Cardiac fibroblast (primary cell): ENCODE results near the gene ETV2.

Experiments
- DNase-seq, 2 donors: peaks; one replicate each; pipeline versions ENCODE4 v3.0.0 to v3.0.0-alpha.2; 2010; ENCODE audit warnings: low read depth in 2 of 2
- H3K4me3 ChIP-seq, 2 donors: replicated peaks in 1 of 2; 1 replicate in 1 of 2; 2 replicates in 1 of 2; pipeline ENCODE4 v1.5.1; 2011; ENCODE audit warnings: low read depth in 2 of 2, low read length in 2 of 2, mild to moderate bottlenecking in 2 of 2, moderate library complexity in 1 of 2
- TF ChIP-seq, protein P1 (sequence below): IDR thresholded peaks from one replicate; pipeline ENCODE4 v1.5.1; 2011; ENCODE audit warnings: low read depth, mild to moderate bottlenecking, low read length, inconsistent platforms

ETV2 gene

DNA sequence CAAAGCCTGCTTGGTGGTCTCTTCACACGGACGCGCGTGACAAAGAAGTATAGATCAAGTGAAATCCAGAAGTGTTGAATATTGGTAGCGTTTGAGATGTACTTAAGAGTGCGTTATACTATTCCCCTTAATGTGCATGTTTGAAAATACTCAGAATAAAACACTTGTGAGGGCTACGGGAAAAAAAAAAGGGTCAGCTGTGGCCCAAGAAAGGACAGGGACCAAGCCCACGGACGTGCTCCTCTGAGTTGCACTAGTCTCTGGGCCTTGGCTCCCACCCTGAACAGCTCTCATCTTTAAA is 13.3 kb upstream of the ETV2 start:
- no peak for DNase-seq
- H3K4me3 ChIP-seq = peak overlapping the region; percentile 84 to 99
- TF ChIP-seq, protein P1, sequence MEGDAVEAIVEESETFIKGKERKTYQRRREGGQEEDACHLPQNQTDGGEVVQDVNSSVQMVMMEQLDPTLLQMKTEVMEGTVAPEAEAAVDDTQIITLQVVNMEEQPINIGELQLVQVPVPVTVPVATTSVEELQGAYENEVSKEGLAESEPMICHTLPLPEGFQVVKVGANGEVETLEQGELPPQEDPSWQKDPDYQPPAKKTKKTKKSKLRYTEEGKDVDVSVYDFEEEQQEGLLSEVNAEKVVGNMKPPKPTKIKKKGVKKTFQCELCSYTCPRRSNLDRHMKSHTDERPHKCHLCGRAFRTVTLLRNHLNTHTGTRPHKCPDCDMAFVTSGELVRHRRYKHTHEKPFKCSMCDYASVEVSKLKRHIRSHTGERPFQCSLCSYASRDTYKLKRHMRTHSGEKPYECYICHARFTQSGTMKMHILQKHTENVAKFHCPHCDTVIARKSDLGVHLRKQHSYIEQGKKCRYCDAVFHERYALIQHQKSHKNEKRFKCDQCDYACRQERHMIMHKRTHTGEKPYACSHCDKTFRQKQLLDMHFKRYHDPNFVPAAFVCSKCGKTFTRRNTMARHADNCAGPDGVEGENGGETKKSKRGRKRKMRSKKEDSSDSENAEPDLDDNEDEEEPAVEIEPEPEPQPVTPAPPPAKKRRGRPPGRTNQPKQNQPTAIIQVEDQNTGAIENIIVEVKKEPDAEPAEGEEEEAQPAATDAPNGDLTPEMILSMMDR = no peak

DNA sequence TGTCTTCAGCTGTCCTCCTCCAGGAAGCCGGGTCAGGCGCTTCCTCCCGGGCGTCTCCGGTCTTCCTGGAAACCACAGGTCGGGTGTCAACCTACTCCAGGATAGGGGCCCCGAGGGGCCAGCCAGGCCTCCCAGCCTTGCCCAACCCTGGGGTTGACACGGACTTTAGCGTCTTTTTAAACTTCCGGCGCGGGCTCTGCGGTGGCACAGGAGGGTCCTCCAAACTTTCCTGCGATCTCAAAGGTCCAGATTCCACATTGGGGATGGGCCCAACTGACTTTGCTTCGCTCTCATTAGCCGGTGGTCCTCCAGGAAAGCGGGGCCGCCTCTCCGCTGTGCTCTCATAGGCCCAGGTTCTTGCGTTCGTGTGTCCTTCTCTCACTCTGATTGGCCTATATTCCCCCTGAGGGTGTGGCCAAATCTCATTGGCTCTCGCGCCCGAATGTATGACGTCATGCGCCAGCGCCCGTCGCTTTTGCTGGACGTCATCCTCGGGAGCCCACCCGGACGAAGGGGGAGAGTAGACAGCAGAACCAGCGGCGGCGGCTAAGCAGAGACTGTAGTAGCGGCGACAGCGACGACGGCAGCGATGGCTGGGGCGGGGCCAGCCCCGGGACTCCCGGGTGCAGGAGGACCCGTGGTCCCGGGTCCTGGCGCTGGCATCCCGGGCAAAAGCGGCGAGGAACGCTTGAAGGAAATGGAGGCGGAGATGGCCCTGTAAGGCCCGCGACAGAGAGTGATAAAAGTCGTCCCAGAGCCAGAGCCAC is 12.8 kb upstream of the ETV2 start, which contains the start of gene RBM42:
RBM42 (plus strand) TSS at position 472 of the 767 bp plus-strand sequence; CDS start at position 590, 118 bp downstream.
- TF ChIP-seq, protein P1 = no peak
- DNase-seq = peak; percentile 99

DNA sequence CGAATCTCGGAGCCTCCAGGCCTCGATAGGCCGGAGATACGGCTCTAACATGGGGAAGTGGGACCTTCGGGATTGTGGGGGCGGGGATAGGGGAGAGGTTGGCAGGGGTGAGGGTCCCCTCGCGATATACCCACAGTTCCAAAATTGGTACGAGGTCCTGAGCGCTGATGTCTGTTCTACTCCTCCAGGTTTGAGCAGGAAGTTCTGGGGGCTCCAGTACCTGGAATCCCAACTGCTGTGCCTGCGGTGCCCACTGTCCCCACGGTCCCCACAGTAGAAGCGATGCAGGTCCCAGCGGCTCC is 12.3 kb upstream of the ETV2 start:
- peak overlapping the region; percentile 84 to 99 for H3K4me3 ChIP-seq
- DNase-seq = no peak
- TF ChIP-seq, protein P1 = no peak

More for the DNA sequence above, 12.8 kb upstream of the ETV2 start, which contains the start of gene RBM42:
- H3K4me3 ChIP-seq = peak within 1 kb of the TSS; percentile 84 to 99

DNA sequence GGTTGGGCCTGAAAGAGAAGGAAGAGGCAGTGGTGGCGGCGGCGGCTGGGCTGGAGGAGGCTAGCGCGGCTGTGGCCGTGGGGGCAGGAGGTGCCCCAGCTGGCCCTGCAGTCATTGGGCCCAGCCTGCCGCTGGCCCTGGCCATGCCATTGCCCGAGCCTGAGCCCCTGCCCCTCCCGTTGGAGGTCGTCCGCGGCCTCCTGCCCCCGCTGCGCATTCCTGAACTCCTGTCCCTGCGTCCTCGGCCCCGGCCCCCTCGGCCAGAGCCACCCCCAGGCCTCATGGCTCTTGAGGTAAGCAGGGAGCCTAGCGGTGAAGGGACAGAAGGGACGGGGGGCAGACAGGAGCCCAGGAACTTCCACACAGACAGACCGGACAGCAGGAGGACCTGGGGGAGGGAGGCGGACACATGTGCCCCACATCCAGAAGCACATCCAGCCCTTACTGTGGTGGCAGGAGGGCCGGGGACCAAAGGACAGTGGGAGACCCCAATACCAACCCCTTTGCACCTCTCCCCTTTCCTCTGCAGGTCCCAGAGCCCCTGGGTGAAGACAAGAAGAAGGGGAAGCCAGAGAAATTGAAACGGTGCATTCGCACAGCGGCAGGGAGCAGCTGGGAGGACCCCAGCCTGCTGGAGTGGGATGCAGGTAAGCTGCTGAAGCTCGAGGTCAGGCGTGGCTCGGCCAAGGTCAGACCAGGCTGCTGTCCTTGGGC is 7.7 kb upstream of the ETV2 start:
- TF ChIP-seq, protein P1 = no peak
- DNase-seq = no peak
- no peak overlapping the region for H3K4me3 ChIP-seq

DNA sequence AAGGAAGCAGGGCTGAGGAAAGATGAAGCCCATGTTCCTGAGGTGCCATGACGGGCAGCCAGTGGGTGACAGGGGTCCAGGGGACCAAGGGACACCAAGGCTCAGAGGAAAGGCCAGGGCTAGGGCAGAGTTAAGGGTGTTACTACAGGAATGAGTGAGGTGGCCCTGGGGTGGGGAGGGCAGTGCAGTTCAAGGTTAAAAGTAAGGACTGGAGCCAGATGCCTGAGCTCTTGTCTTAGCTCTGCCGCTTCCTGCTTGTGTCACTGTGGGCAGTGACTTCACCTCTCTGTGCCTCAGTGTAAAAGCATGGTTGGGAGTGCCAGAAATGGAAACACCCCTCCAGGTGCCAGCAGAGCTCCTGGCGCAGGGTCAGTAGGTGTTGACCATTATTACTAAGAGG is 4.9 kb upstream of the ETV2 start:
- TF ChIP-seq, protein P1 = no peak
- no peak for DNase-seq
- H3K4me3 ChIP-seq = no peak overlapping the region

DNA sequence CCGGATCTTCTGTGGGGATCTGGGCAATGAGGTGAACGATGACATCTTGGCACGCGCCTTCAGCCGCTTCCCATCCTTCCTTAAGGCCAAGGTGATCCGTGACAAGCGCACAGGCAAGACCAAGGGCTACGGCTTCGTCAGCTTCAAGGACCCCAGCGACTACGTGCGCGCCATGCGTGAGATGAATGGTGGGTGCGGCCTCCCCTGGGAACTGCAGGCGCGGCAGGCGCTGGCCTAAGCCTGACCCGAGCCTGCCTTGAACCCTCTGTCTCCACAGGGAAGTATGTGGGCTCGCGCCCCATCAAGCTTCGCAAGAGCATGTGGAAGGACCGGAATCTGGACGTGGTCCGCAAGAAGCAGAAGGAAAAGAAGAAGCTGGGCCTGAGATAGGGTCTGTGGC is 4.4 kb upstream of the ETV2 start:
- TF ChIP-seq, protein P1 = no peak

More for the DNA sequence above, 4.4 kb upstream of the ETV2 start:
- no peak overlapping the region for H3K4me3 ChIP-seq
- no peak for DNase-seq
